Breast epithelium (tissue), 3 donors: ENCODE data around the gene ATXN10.

Source experiments
- POLR2A ChIP-seq: fragments of 450-650 bp; IDR thresholded peaks from one replicate; pipeline ENCODE4 v1.6.1; 2016; ENCODE audit warnings: antibody characterized with exemption, mild to moderate bottlenecking, moderate library complexity
- POLR2AphosphoS5 ChIP-seq, 3 donors: sonication (generic); formaldehyde crosslinking; IDR thresholded peaks; one replicate each; pipeline ENCODE4 v1.6.1; 2017; ENCODE audit warnings: antibody characterized with exemption in 3 of 3
- TF ChIP-seq, protein P1 (sequence below), 3 donors: fragments of 450-650 bp; IDR thresholded peaks; one replicate each; pipeline ENCODE4 v1.5.1; 2016 to 2017; ENCODE audit warnings: antibody characterized with exemption in 3 of 3, mild to moderate bottlenecking in 3 of 3, moderate library complexity in 3 of 3

DNA sequence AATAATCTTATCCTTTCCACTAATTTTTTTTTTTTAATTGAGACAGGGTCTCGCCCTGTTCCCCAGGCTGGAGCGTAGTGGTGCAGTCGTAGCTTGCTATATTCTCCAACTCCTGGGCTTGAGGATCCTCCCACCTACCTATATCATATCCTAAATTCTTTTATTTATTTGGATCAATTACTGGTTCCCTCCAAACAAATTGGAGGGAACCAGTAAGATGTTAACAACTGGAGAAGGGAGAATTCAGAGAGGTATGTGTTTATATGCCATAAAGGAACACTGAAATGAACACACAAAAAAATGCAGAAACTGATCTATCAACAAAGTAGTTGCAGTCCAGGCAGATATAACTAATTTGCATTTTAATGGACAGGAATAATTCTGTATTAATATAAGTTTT is 63.6 kb downstream of the ATXN10 start:
- TF ChIP-seq POLR2A (no peak), POLR2AphosphoS5 (IDR thresholded peaks at IDR 0.05) (no peak)
- TF ChIP-seq, protein P1, sequence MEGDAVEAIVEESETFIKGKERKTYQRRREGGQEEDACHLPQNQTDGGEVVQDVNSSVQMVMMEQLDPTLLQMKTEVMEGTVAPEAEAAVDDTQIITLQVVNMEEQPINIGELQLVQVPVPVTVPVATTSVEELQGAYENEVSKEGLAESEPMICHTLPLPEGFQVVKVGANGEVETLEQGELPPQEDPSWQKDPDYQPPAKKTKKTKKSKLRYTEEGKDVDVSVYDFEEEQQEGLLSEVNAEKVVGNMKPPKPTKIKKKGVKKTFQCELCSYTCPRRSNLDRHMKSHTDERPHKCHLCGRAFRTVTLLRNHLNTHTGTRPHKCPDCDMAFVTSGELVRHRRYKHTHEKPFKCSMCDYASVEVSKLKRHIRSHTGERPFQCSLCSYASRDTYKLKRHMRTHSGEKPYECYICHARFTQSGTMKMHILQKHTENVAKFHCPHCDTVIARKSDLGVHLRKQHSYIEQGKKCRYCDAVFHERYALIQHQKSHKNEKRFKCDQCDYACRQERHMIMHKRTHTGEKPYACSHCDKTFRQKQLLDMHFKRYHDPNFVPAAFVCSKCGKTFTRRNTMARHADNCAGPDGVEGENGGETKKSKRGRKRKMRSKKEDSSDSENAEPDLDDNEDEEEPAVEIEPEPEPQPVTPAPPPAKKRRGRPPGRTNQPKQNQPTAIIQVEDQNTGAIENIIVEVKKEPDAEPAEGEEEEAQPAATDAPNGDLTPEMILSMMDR (IDR thresholded peaks at IDR 0.05): no peak
